ENCODE results near the gene DOK6.

- TF ChIP-seq, protein P1, sequence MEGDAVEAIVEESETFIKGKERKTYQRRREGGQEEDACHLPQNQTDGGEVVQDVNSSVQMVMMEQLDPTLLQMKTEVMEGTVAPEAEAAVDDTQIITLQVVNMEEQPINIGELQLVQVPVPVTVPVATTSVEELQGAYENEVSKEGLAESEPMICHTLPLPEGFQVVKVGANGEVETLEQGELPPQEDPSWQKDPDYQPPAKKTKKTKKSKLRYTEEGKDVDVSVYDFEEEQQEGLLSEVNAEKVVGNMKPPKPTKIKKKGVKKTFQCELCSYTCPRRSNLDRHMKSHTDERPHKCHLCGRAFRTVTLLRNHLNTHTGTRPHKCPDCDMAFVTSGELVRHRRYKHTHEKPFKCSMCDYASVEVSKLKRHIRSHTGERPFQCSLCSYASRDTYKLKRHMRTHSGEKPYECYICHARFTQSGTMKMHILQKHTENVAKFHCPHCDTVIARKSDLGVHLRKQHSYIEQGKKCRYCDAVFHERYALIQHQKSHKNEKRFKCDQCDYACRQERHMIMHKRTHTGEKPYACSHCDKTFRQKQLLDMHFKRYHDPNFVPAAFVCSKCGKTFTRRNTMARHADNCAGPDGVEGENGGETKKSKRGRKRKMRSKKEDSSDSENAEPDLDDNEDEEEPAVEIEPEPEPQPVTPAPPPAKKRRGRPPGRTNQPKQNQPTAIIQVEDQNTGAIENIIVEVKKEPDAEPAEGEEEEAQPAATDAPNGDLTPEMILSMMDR (IDR thresholded peaks at IDR 0.05 in 4 of 5, conservative IDR thresholded peaks at IDR 0.05 in 1 of 5), result no peak
- no peak for TF ChIP-seq POLR2A (IDR thresholded peaks at IDR 0.05)
Measured at GRCh38 chr18:69865776-69866175, 465.1 kb downstream of the DOK6 start.
